AG04449 (cell line): ENCODE data around the gene CCDC24.

Experiments used
- CTCF ChIA-PET: fragments of 350-600 bp; formaldehyde crosslinking; extraction: SDS; loops from one replicate; lab custom pipeline; 2021; ENCODE audit warnings: antibody characterized with exemption; lab: Yijun Ruan, JAX
- POLR2A ChIA-PET: fragments of 400-600, 350-600 bp; formaldehyde crosslinking; extraction: SDS; loops from one replicate; lab custom pipeline; 2020; ENCODE audit warnings: antibody characterized with exemption, inconsistent platforms; lab: Yijun Ruan, JAX
- DNase-seq: peaks from one replicate; pipeline ENCODE4 v3.0.0-alpha.2; 2010; ENCODE audit warnings: low read depth, low spot score
- H3K4me3 ChIP-seq: 2 replicates; pipeline ENCODE4 v1.5.1; 2011; ENCODE audit warnings: low read depth, mild to moderate bottlenecking, control low read depth, low read length
- TF ChIP-seq, protein P1 (sequence below): IDR thresholded peaks from one replicate; pipeline ENCODE4 v1.5.1; 2011; ENCODE audit warnings: mild to moderate bottlenecking, moderate library complexity, low read length, control low read depth, inconsistent platforms; ENCODE audit not compliant: insufficient read depth; ENCODE audit errors: missing control alignments

Gene CCDC24

DNA sequence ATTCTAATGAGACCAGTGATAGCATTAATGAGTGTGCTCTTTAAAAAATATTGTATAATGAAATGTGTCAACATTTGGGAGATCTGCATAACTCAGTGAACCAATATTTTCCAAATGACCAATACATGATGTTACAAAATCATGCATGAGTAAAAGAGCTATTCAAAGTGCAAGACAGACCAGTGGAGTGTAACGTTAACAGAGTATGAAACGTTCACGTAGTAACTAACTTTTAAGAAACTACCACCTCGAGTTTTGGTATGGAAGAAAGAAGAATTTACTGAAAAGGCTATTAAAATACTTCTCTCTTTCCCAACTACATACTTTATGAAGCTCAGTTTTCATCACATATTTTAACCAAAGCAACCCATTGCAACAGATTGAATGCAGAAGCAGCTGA is 49.4 kb downstream of the CCDC24 start:
- H3K4me3 ChIP-seq, result no peak overlapping the region
- TF ChIP-seq, protein P1, sequence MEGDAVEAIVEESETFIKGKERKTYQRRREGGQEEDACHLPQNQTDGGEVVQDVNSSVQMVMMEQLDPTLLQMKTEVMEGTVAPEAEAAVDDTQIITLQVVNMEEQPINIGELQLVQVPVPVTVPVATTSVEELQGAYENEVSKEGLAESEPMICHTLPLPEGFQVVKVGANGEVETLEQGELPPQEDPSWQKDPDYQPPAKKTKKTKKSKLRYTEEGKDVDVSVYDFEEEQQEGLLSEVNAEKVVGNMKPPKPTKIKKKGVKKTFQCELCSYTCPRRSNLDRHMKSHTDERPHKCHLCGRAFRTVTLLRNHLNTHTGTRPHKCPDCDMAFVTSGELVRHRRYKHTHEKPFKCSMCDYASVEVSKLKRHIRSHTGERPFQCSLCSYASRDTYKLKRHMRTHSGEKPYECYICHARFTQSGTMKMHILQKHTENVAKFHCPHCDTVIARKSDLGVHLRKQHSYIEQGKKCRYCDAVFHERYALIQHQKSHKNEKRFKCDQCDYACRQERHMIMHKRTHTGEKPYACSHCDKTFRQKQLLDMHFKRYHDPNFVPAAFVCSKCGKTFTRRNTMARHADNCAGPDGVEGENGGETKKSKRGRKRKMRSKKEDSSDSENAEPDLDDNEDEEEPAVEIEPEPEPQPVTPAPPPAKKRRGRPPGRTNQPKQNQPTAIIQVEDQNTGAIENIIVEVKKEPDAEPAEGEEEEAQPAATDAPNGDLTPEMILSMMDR, result no peak
- no peak for DNase-seq
- ChIA-PET CTCF (interaction anchor here (1.1 to 11.8 kb wide), 5 partner anchors 8 to 175 kb away, joined by 3 to 313 read pairs (median 4); partner anchors contain the start of genes IPO13 and SLC6A9), POLR2A (interaction anchor here (0.8 kb wide), 1 partner anchor 10 kb away, joined by 4 read pairs; the partner anchor contains the start of gene SLC6A9)

DNA sequence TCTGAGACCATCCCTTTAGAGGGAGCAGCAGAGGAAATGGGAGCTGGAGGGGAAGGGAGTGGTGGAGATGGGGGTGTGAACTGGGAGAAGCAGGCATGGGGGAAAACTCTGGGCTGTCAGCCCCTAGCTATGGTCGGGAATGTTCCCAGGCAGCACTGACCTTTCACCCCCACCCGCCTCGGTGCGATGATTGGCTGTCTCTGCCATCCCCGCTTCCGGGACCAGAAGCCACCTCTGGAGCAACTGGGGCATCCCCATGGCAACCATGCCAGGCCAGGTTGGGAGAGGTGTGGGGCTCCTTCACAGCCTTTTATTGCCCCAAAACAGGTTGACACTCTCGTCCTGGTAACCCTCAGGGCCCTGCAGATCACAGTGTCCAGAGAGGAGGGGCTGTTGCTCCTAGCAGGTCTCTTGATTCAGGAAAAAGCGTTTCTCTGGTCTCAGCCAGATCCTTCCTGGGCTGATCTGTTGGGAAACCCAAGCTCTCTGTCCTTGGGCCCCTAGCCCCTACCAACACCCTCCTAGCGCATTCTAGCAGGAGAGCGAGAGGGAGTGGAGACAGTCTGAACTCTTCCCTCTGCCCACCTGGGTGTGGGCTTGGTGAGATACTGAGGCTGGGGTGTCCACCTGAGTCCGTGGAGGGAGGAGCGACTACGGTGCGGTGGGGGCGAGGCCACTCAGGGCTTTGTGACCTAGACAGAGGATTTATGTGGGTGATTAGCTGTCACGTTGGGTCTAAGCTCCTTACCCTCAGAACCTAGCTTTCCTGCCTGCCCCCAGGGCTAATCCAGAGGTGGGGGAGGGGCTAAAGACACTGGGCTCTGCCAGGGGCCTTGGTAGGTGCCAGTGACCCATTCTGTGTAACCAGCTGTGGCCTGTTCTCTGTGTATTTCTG is 52.0 kb downstream of the CCDC24 start:
- no peak overlapping the region for H3K4me3 ChIP-seq
- DNase-seq, result no peak
- CTCF ChIA-PET, result interaction anchor here (0.9 to 11.8 kb wide), 9 partner anchors 8 to 280 kb away, joined by 3 to 313 read pairs (median 5); partner anchors contain the start of genes ARTN and ATP6V0B
- TF ChIP-seq, protein P1, result no peak
- POLR2A ChIA-PET, result interaction anchor here (0.6 kb wide), 1 partner anchor 284 kb away, joined by 3 read pairs; no protein-coding TSS in a partner anchor

DNA sequence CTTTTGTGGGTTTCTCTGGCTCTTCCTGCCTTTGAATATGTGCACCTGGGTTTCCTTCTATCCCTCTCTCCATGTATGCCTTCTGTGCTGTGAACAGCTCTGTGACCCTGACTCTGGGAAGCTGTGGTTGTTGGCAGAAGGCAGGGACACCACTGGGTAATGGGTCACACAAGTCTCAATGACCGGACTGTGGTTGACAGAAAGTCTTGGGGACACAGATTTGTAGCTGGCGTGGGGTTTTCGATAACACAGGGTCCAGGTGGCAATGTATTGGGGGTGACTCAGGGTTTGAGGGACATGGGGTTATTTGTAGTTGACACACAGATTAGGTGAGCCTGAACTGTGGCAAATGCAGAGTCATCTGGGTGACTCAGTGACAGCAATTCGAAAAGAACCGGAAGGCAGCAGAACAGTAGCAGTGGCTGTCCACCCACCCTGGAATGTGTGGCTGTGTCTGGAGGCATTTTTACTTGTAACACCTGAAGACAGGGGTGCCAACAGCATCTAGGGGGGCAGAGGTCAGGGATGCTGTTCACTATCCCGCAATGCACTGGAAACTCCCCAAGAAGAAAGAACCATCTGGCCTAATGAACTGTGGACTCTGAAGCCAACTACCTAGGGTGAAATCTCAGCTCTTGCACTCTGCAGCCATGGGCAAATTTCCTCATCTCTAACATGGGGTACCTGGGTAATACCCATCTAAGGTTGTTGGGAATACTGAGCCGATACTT is 52.8 kb downstream of the CCDC24 start:
- DNase-seq, result no peak
- ChIA-PET CTCF (interaction anchor here (0.9 to 11.8 kb wide), 6 partner anchors 8 to 281 kb away, joined by 3 to 313 read pairs (median 8); partner anchors contain the start of gene ARTN), POLR2A (no interaction called here)
- H3K4me3 ChIP-seq, result no peak overlapping the region
- TF ChIP-seq, protein P1, result no peak

- ChIA-PET POLR2A (no interaction called here), CTCF (interaction anchor here (0.9 to 11.8 kb wide), 6 partner anchors 9 to 281 kb away, joined by 4 to 313 read pairs (median 34); partner anchors contain the start of gene ARTN)
- H3K4me3 ChIP-seq, result no peak overlapping the region
- TF ChIP-seq, protein P1, result no peak
- DNase-seq, result no peak
These were observed 53.7 kb downstream of the CCDC24 start for GRCh38 chr1:44045064-44045463.
